GM21367 (cell line): ENCODE results near the gene KRTAP10-3.
"Not testable (repeated sequence)": the region's sequence is repeated elsewhere in the genome, so short reads cannot be mapped to it uniquely, and the experiment has no call there.

Experiments
- ATAC-seq: cut with Tn5 transposase; IDR thresholded peaks from one replicate; pipeline ENCODE4 v1.9.1; 2021; ENCODE audit not compliant: unreplicated experiment

KRTAP10-3 gene

DNA sequence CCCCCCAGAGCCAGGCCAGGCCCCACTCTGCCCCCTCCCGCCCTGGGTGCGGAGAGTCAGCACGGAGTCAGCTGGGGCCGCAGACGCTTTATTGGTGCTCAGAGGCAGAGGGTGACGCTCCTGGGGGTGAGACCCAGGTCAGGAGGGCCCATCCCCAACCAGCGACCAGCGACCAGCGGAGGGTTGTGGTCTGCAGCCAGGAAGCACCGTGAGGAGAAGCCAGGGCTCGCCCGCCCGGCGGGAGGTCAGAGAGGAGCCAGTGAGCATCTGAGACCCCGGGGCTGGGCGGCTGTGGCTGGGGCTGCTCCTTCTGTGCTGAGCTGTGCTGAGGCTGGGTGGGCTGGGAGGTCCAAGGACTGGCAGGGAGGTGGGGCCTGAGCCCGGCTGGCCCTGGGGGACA lies 8.3 kb downstream of the KRTAP10-3 start:
- not testable (repeated sequence) for ATAC-seq

DNA sequence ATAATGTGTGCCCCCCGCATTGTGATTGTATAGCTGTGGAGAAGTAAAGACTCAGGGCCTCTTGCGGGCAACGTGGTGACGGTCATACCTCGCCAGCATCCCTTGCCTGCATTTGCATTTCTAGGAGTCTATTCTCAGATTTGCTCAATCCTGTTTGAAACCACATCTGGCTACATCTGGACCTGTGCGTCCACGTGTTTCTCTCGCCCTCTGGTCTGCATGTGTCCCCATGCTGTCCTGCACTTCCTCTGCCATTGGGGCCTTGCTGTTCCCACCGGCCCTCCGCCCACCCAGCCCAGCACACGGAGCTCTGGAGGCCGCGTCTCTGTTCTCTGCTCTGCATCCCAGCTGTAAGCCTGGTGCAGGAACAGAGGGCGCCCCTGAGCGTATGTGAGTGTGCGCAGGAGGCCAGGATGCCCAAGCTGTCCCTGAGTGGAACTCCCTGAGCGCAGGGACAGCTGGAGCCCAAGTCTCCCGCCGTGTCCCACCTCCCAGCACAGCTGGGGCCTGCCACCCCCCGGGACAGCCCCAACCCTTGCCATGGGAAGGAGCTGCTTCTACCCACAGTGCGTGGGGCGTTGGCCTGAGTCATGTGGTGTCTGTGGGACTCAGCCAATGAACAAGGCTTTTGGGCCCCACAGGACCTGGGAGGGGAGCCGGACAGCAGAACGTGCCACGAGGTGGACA lies 8.9 kb downstream of the KRTAP10-3 start:
- no peak for ATAC-seq

DNA sequence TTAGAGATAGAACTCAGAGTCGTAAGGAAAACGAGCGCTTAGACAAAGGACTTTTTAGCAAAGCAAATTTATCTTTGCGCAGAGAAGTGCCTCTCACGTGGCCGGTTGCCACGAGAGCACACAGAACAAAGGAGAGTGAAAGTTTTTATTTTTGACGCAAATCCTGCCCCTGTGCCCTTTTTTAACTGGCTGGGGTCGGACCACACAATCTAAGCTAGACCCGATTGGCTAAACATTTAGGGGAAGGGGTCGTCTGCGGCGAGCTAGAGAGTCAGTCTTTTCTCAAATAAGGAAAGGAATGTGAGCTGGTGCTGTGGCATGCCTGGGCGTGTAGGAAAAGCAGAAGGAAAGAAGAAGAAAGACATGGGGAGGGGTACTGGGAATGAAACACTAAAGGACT lies 9.7 kb downstream of the KRTAP10-3 start:
- no peak for ATAC-seq

DNA sequence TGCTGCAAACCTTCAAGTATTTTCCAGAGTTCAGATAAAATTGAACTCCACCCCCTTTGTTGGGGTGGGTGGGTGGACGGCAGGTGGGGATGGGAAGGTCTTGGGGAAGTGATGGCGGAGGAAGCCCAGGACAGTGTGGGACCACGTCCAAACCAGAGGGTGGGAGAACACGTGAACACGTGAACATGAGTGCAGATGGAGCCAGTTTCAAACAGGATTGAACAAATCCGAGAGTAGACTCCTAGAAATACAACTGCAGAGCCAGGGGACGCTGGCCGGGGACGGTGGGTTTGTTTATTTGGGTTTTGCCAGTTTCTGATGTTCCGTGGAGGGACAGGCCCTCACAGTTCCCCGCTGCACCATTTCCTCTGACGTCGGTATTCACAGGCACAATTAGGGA lies 10.2 kb downstream of the KRTAP10-3 start:
- ATAC-seq, result no peak

DNA sequence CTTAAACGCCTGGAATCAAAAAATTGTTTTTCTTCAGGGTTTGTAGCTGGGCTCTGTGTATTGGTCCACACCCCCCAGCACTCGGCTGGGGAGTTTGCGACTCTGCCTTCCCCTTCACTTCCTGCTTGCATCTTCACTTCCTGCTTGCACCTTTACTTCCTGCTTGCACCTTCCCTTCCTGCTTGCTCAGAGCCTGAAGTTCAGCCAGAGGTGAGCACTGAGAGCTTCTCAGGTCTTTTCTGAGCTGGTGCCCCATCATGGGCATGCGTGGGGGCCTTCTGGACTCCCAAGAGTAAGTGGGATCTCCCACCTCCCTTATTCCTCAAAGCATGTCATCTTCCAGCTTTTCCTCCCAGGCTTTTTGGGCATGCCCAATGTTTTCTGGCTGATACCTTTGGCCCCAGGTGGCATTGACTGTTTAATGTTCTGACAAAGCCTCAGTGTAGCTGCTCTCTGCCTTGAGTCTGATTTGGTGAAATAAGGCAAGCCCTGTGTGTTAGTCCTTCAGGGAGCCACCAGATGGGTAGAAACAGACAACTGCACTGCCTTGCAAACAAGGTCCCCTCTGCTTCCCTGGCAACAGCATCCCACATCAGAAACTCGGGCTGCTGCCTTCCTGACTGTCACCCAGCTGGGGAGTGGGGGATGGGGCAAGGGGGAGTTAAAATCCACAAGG lies 10.8 kb downstream of the KRTAP10-3 start:
- no peak for ATAC-seq

DNA sequence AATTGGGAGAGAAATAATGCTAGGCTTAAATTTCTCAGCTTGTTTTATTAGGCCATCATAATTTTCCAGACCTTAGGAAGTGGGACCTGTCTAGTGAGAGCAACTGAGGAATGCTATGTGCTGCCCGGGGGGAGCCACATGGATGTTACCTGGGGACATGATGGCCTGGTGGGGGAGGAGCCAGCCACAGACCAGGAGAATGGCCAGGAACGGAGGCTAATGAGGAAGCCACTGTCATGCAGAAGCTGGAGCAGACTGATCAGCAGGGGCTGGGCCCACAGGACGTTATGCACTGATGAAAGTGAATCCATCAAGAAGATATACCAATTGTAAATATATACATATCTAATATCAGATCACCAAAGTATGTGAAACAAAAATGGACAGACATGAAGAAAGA lies 14.0 kb downstream of the KRTAP10-3 start:
- ATAC-seq, result no peak

DNA sequence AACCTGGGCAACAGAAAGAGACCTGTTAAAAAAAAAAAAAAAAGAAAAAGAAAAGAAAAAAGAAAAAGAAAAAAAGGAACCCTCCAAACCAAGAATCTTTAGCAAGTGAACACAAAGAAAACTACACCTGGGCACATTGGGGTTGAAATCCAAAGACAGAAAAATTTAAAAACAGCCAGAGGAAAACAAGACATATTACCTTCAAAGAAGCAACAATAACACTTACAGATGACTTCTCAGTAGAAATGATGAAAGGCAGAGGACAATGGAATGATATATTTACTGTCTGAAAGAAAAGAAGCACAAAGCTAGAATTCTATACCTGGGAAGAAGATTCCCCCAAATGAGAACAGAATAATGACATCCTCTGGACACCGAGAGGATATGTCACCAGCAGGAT lies 15.9 kb downstream of the KRTAP10-3 start:
- ATAC-seq, result no peak

DNA sequence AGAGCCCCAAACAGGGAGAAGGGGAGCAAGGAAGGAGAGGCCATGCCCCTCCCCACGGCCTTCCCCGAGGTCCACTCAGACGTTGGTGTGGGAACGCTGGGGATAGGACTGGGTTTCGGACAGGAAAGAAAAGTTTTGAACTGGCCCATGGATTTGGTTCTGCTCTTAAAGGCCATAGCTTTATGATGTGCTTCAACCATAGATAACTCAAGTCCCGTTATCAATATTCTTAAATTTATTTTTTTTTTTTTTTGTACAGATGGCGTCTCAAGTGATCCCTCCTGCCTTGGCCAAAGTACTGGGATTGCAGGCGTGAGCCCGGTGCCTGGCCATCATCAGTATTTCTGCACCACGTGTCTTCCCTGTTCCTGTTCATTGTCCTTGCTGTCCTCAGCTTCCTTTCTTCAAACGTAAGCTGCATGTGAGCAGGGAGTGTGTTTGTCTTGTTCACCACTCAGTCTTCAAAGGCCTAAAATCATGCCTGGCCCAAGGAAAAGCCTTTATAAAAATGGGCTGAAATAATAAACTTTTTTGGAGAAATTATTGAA lies 17.8 kb downstream of the KRTAP10-3 start:
- no peak for ATAC-seq

DNA sequence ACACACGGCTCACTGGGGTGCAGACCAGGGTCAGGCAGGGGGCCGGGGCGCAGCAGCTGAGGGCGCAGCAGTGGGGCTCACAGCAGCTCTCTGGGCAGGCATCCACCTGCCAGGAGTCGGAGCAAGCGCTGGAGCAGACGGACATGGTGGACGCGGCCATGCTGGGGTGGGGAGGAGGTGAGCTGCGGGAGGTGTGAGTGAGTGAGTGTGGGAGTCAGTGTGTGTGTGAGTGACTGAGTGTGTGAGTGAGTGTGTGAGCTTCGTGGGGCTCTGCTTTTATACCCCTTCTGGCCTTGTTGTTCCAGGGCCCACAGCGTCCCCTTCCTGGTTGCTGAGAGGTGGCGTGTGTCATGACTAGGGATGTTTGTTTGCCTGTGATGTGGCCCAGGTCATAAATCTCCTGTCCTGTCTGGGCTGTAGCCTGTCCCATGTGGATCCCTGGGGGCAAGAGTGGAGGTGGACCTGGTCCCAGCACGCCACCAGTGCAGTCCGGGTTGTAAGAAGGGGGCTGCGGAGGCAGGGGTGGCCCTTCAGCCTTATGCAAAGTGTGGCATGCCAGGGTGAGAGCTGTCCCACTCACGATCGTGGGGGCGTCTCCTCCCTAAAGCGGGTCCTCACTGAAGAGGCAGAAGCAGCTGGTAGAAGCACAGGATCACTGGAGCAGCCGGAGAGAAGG lies 18.5 kb downstream of the KRTAP10-3 start, which contains the start of gene KRTAP10-1:
Gene KRTAP10-1 (minus strand): TSS at position 205 of the 676 bp plus-strand sequence. CDS start 45 bp downstream, at position 160.
- no peak for ATAC-seq

DNA sequence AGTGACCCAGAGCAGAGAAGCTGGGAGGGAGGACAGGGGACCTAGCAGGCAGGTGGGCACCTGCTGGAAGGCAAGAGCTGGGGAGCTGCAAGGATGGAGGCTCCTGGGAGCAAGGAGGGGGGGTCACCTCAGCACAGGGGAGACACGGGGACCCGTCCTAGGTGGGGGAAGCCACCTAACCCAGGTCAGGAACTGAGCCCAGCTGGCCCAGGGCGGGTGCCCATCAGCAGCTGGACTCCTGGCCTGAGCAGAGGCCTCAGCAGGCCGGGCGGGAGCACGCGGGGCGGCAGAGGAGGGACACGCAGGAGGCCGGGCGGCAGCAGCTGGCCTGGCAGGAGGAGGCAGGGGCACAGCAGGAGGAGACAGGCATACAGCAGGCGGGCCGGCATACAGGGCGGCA lies 19.5 kb downstream of the KRTAP10-3 start:
- no peak for ATAC-seq

DNA sequence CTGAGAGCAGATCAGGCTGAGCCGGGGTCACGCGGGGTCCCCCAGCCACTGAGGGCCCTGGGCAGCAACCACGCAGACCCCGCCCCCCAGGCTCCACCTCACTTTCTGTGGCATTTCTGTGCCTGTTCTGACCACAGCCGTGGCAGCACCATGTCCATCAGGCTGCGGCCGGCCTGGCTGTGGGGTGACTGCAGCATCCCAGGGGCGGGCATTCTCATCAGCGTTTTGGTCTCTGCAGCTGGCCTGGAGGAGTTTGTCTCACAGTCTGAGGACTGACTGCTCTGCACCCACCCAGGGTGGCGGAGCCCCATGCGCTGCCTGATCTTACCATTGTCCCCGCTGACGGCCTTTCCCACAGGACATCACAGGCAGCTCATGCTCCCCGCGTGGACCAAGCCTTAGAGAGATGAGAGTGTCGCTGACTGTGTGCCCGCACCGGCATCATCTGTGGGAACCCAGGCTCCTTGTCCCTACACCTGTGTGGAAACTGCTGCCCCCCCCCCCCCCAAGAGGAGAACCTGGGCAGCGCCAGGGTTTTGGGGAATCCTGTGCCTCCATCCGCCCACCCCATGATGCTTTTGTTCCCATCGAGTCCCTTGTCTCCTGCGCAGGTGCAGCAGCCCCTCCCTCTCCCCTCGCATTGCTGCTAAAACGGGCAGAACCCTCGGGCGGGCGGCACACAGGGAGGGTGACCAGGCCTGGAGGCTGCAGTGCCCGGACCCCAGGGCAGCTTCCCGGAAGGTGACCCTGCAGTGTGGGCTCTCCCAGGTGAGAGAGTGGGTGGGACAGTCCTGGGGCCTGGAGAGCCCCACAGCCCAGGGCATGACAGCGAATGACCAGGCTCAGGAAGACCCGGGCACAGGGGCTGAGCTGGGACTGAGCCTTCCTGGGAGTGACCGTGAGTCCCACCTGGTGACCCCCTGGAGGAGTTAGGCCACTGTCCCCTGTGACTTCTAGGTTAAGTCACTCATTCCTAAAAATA lies 20.4 kb downstream of the KRTAP10-3 start:
- no peak for ATAC-seq

DNA sequence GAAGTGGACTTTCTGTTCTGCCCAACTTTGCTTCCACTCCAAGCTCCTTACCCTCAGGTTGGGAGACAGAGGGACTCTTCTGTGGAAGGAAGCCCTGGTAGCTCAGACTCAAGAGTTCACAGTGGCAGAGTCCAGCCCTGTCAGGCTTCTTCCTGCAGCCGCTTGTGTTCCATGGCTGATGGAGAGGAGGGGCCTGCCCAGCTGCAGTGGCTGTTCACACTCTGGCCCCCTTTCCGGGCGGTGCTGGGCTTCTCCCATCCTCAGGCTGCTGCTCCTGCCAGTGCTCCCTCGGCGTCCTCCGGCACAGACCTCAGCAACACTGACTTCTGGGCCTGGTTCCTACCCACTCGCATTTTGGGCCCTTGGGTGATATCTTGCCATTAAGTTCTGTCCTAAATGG lies 22.6 kb downstream of the KRTAP10-3 start:
- ATAC-seq, result no peak

DNA sequence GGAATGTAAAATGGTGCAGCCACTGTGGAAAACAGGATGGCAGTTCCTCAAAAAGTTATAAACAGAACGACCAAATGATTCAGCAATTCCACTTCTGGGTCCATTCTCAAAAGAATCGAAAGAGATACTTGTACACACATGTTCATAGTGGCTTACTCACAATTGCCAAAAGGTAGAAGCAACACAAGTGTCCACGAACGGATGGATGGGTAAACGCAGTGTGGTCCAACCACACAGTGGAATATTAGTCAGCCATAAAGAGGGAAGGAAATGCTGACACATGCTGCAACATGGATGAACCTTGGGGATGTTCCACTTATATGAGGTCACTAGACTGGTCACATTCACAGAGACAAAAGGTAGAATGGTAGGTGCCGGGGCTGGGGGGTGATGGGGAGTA lies 23.9 kb downstream of the KRTAP10-3 start:
- ATAC-seq, result no peak

DNA sequence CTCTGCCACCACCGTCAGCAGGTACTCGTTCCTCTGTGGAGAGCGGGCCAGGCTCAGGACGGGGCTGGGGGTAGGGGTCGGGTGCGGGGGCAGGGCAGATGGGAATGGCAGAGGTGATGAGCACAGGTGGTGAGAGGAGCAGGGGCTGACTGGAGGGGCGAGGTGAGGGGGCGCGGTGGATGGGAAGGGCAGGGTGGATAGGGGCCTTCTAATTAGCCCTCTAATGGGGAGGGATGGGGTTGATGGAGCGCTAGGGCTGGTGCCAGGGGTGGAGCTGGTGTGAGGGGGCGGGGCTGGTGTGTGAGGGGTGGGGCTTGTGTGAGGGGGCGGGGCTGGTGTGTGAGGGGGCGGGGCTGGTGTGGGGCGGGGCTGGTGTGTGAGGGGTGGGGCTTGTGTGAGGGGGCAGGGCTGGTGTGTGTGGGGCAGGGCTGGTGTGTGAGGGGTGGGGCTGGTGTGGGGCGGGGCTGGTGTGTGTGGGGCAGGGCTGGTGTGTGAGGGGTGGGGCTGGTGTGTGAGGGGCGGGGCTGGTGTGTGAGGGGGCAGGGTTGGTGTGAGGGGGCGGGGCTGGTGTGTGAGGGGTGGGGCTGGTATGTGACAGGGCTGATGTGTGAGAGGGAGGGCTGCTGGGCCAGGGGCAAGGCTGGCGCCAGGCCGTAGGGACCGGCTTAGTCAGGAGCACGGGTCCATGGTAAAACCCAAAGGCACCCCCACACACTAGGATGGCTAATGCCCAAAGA lies 24.5 kb downstream of the KRTAP10-3 start:
- ATAC-seq, result no peak

DNA sequence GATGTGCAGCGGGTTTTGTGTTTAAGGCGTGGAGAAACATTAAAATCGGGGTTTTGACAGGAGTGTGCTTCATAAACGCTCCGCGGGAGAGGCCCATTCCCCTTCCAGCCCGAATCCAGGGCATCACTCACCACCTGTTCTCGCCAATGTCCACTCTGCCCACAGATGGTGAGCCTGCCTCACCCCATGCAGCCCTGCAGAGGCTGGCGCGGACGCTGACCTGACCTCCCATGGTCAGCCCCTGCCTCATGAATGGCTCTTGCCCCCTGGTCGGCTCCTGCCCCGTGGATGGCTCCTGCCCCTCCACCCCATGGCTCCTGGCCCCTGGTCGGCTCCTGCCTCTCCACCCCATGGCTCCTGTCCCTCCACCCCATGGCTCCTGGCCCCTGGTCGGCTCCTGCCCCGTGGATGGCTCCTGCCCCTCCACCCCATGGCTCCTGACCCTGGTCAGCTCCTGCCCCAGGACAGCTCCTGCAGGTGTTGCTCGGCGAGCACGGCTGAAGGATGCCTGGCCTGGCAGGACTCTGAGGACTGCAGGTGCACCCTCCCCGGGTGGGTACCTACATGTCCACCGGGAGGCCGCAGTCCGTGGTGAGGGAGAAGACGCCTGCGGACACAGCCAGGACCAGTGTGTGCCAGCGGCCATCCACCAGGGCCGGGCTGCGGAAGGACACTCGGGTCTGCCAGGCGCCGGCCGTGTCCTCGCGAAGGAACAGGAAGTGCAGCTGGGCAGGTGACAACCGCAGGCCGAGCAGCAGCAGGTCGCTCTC lies 25.3 kb downstream of the KRTAP10-3 start:
- ATAC-seq, result no peak

DNA sequence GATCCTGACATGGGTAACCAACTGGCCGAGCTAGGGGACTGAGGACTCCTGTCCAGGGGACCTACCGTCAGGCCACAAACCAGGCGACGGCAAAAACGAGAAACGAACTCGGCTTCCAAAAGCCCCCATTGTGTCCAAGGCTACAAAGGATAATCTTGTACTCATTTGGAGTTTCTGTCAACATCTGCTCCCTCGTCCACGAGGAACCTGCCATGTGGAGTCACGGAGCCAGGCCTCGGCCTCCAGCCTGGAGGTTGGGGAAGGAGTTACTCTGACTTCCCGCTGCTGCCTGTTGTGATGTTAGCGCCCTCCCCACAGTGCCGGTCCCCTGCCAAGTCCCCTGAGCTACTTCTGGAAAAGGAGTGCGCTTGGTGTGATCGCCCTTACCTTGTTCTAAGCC lies 25.9 kb downstream of the KRTAP10-3 start:
- ATAC-seq, result no peak

DNA sequence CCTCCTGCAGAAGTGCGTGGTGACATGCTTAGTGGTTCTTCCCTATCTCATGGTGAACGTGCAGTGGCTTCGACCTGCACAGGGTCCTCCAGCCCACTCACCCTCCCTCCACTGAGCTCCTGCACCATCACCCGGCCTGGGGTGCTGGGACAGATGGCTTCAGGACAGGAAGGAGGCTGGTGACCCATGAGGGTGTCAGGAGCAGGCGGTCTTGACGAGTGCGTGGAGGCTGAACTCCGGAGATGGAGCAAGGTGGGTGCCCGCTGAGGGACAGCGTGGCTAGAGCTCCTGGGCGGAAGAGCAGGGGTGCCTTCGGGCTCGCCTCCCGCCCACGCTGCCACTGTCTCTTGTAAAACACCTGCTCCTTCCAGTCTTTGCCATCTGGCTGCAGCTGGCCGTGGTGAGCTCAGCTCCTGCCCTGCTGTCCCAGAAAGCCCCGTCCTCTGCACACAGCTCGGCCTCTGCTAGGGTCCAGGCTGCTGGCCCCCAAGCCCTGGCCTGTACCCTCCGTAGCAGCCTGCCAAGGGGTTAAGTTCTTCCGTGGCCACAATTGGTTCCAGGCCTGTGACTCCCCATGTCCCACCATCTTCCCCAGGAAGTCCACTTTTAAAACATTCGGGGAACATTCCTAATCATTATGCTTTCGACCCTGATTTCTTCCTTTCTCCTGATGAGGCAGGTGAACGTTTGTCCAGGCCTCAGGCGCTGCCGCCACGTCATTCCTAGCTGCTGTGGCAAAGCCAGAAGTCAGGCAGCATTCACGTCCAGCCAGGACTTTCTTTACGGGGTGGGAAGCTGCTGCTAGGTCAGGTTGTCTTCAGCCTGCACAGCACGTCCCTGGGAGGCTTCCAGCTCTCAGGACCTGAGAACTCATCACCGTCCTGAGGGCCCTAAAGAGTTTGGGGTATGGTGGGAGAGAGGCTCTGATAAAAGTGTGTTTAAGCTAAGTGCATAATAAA lies 26.7 kb downstream of the KRTAP10-3 start:
- no peak for ATAC-seq
